ENCODE results near the gene BET1. TPM values are rescaled to one million over a fixed set of nuclear protein-coding genes. Genes with fewer than 3 reads are reported as not detected.

BET1 gene
- total RNA-seq, 1 donor from 2014 or later, result 56.3 TPM

GRCh38 chr7:94012746-94013145 is 8.6 kb upstream of the BET1 start:
- DNase-seq (ENCODE audit: low spot score), result no peak

DNA sequence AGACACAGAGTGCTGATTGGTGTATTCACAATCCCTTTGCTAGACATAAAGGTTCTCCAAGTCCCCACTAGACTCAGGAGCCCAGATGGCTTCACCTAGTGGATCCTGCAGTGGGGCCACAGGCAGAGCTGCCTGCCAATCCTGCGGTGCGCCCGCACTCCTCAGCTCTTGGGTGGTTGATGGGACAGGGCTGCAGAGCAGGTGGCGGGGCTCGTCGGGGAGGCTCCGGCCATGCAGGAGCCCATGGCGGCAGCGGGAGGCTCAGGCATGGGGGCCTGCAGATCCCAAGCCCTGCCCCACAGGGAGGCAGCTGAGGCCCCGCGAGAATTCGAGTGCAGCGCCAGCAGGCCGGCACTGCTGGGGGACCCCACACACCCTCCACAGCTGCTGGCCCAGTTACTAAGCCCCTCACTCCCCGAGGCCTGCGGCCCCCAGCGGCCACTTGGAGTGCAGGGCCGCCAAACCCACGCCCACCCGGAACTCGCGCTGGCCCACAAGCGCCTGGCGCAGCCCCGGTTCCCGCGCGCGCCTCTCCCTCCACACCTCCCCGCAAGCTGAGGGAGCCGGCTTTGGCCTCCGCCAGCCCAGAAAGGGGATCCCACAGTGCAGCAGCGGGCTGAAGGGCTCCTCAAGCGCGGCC is 7.7 kb upstream of the BET1 start:
- no peak for DNase-seq (ENCODE audit: low spot score)

- no peak for DNase-seq (ENCODE audit: low spot score)
Measured at GRCh38 chr7:94008537-94008936, 4.4 kb upstream of the BET1 start.

GRCh38 chr7:94005753-94006152 is 1.6 kb upstream of the BET1 start:
- DNase-seq (ENCODE audit: low spot score), result no peak

DNA sequence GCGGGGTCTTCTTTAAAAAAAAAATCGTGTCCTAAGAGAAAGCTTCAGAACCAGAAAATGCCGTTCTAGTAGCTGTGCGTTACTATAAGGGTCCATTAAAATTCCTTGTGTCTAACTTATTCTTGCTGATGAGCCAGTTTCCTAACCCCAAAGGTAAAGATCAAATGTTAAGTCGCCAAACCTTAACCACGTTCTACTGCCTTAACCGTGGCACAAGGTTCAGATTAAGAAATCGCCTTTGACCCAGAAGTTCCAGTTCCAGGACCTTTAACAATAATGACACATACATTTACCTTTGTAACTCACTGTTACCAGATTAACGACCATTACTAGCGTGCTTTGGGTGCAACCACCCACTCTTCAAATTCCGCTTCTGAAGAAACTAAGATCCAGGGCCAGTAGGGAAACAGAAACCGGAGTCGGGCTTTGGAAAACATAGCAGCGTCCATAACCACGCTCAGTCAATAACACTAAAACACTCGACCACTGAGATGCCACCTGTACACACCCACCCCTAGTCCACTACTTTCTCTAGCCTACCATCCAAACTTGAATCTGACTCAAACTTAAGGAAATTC is 620 bp downstream of the BET1 start:
- no peak for DNase-seq (ENCODE audit: low spot score)

GRCh38 chr7:94001396-94001795 is 2.8 kb downstream of the BET1 start:
- DNase-seq (ENCODE audit: low spot score), result no peak

GRCh38 chr7:93997868-93998267 is 6.3 kb downstream of the BET1 start:
- DNase-seq (ENCODE audit: low spot score), result no peak

GRCh38 chr7:93992421-93993110 is 11.6 kb downstream of the BET1 start:
- DNase-seq (ENCODE audit: low spot score), result no peak

- no peak for DNase-seq (ENCODE audit: low spot score)
Measured at GRCh38 chr7:93987297-93987696, 16.9 kb downstream of the BET1 start.

- DNase-seq (ENCODE audit: low spot score), result no peak
Measured at GRCh38 chr7:93985101-93985500, 19.1 kb downstream of the BET1 start.

GRCh38 chr7:93984024-93984423 is 20.1 kb downstream of the BET1 start:
- DNase-seq (ENCODE audit: low spot score), result no peak

- peak; percentile 22 for DNase-seq (ENCODE audit: low spot score)
Measured at GRCh38 chr7:93981480-93981874, 22.7 kb downstream of the BET1 start.

DNA sequence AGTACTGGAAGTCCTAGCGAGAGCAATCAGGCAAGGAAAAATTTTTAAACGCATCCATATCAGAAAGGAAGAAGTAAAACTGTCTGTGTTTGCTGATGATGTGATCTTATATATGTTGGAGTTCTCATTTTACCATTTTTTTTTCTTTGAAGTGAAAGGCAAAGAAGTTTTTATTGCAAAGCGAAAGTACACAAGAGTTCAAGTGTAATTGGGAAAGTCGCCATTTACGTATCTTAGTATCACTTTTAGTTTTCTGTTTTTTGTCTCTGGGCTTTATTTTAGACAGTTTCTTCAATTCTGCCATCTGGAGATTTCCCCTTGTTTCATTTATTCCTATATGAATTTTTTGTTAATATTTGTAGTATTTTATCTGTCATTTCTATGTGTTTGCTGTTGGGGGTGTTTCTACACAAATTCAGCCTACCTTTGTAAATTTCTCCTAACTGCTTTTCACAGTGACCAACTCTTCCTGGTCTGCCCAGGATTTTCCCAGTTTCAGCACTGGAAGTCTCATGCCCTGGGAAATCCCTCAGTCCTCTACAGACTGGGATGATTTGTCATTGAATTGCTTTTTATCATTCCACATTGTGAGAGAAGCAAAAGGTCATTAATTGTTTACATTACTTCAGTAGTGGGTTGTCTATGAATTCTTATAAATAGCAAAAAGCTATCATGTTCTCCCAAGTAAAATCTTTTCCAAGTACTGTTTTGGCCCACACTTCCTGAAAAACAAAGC is 23.2 kb downstream of the BET1 start:
- peak; percentile 49 for DNase-seq (ENCODE audit: low spot score)

DNA sequence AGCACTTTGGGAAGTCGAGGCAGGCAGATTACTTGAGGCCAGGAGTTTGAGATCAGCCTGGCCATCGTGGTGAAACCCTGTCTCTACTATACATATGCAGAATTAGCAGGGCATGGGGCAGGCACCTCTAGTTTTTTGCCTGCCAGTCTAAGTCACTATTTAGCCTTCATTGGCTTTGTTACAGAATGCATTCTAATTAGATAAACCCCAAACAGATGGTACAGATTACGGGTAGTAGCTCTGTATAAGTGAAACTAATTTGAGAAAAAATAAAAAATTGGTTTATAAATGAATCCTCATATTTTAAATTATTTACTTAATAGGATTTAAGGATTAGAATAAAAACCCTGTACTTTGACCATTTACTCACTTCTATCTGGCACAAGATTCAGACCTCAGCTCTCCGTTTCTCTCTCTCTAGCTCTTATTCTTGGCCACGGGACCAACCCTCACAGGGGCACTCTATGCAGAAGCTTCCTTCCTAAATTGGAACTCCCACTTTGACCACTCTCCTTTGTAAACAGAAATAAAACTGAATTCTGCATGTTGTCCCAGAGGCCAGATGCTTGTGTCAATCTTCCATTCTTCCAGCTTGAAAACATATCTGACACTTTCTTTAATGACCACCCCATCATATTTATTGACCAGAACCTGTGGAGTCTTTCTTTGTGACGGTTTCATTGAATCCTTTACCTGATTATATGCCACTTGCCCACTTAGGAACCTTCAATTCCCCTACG is 26.8 kb downstream of the BET1 start:
- no peak for DNase-seq (ENCODE audit: low spot score)

DNA sequence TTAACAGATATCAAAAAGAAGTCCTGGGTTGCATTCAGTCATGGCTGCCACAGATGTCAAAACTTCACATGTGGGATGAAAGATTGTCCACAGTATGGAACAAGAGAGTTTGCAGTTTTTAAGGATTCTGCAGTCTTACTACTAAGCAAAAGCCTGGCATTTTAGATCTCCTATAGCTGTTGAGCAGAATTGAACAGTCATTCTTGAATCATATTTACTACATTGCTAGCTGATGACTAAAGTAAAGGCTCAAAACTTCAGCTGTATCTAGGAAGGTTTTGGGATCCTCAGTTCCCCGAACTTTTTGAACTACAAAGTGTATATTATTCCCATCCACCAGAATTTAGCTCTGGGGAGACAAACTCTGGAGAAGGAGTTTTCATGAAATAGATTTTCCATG is 31.0 kb downstream of the BET1 start:
- no peak for DNase-seq (ENCODE audit: low spot score)

- DNase-seq (ENCODE audit: low spot score), result no peak
Measured at GRCh38 chr7:93972029-93972725, 32.0 kb downstream of the BET1 start.

- DNase-seq (ENCODE audit: low spot score), result no peak
Measured at GRCh38 chr7:93968911-93969620, 35.1 kb downstream of the BET1 start.

DNA sequence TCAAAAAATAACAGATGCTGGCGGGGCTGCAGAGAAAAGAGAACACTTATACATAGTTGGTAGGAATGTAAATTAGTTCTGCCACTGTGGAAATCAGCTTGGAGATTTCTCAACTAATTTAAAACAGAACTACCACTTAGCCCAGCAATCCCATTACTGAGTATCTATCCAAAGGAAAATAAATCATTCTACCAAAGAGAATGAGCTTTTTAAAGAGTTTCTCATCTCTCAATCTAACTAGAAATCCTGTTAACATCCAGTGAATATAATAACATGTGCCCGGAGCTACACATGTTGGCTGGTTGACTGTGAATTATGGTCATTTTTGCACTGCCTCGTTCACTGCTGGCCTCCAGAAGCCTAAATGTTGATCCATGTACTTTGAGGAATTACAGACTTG is 39.3 kb downstream of the BET1 start:
- DNase-seq (ENCODE audit: low spot score), result no peak

- DNase-seq (ENCODE audit: low spot score), result no peak
Measured at GRCh38 chr7:93964262-93964661, 39.9 kb downstream of the BET1 start.

DNA sequence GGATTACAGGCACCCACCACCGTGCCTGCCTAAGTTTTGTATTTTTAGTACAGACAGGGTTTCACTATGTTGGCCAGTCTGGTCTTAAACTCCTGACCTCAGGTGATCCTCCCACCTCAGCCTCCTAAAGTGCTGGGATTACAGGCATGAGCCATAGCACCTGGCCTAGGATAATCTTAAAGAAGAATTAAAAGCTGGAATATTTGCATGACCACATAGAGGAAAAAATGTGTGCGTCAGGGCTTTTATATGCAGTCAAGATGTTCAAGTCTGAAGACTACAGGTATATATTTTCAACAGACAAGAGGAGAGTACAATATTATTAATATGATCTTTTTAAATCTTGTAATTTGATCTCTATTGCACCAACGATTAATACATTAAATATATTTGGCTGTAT is 43.2 kb downstream of the BET1 start:
- DNase-seq (ENCODE audit: low spot score), result no peak

- no peak for DNase-seq (ENCODE audit: low spot score)
Measured at GRCh38 chr7:93958651-93959050, 45.5 kb downstream of the BET1 start.
